Measurements from ENCODE around the gene C16orf95.
"Not testable (repeated sequence)": the region's sequence is repeated elsewhere in the genome, so short reads cannot be mapped to it uniquely, and the experiment has no call there.

The C16orf95 gene

GRCh38 chr16:87286839-87287626 lies 30.2 kb downstream of the C16orf95 start:
- no peak for DNase-seq (ENCODE audit: low read depth)

DNA sequence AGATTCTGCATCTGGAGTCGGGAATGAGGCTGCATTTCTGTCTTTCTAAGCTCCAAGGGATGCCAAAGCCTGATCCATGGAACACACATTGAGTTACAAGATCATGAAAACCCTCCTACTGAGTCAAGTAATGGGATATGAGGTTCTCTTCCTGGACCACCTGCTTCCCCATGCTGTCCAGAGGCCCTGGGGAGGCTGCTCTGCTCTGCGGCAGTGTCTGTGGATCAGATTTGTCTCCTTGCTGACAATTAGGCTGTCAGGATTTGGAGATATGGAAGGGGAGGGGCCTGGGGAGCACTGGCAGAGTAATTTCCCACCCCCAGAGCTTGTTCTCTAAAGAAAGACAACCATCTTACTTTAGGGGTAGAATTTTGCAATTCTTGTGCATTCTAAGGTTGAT lies 33.0 kb downstream of the C16orf95 start:
- no peak for DNase-seq (ENCODE audit: low read depth)

DNA sequence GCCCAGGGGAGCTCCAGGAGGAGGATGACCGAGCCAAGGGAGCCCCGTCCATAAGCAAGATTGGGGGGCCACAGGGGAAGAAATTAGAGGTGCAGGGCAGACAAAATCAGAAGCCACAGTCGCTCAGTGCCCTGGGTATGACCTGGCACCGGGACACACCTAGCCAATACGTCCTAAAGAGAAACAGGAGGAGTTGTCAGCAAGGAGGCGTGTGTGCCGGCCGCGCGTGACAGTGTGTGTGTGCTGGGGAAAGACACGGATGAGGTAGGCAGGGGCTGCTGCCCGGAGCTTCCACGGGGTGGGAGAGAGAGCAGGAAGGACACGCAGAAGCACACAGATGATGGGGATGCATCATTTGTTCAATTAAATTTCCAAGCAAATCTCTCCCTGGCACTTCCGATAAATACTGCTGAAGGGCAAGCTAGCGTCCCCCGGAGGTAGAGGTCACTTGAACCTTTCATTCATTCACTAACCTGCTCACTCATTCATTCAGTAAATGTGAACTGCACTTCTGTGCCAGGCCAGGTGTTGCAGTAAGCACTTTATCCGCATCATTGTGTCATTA lies 38.0 kb downstream of the C16orf95 start:
- no peak for DNase-seq (ENCODE audit: low read depth)

DNA sequence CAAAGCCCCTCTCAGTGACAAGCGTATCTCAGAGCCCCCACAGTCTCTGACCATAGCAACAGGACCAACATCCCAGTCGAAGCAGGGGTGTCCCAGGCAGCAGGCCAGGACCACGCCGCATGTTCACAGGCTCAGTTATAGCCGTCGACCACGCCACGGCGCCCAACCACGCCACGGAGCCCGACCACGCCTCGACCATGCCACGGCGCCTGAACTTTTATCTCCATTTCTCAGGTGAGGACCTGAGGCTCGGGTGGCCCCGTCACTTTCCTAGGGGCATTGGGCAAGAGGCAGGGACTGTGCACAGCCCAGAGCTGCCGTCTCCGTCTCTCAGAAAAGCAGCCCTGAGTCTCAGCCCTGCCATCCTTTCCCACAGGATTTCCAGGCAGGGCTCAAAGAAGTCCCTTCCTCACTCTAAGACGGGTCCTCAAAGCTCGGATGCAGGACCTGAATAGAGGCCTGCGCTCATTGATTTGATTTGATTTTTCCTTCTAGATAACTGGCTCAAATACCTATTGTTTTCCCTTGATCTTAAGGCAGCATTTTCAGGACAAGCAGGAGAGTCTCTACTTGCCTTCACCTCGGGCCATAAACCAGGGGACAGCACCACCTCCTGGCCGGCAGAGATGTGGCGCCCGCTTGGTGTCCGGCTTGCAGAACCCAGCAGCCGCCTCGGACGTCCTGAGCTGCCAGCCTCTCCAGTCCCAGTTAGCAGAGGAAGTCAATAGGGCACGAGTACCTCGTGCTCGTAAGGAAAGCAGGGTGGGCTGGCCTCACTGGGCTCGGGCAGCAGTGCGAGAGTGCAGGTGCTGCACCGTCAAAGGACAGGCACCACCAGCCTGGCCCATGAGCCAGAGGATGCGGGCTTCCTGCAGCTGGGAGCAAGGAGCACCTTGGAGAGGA lies 38.8 kb downstream of the C16orf95 start:
- peak; percentile 45 for DNase-seq (ENCODE audit: low read depth)

- no peak for DNase-seq (ENCODE audit: low read depth)
Measured at GRCh38 chr16:87276924-87277323, 40.3 kb downstream of the C16orf95 start.

GRCh38 chr16:87276091-87276701 lies 41.0 kb downstream of the C16orf95 start:
- DNase-seq (ENCODE audit: low read depth), result no peak

GRCh38 chr16:87274794-87275193 lies 42.4 kb downstream of the C16orf95 start:
- no peak for DNase-seq (ENCODE audit: low read depth)

DNA sequence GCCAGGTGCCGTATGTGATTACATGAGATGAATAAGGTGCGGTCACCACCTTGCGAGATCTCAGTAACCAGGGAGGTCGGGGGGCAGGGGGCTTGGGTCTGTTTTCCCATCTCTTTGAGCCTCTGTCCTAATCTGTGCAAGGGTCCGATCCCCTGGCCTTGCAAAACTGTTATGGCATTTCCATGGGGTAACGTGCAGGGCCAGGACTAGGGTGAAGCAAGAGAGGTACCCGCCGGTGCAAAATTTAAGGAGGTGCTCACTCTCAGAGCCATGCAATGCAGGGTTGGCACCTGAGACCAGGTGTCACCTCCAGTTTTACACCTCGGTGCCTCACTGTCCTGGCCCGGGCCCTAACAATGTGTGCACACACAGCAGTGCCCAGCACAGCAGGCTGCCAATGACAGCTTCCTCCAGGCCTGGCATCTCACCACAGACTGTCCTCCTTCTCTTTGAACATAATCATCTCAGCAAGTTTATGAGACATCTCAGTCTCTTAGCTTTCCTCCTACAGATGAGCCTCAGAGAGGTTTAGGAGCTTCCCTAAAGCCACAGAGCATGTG lies 43.6 kb downstream of the C16orf95 start:
- no peak for DNase-seq (ENCODE audit: low read depth)

- no peak for DNase-seq (ENCODE audit: low read depth)
Measured at GRCh38 chr16:87271256-87271655, 45.9 kb downstream of the C16orf95 start.

DNA sequence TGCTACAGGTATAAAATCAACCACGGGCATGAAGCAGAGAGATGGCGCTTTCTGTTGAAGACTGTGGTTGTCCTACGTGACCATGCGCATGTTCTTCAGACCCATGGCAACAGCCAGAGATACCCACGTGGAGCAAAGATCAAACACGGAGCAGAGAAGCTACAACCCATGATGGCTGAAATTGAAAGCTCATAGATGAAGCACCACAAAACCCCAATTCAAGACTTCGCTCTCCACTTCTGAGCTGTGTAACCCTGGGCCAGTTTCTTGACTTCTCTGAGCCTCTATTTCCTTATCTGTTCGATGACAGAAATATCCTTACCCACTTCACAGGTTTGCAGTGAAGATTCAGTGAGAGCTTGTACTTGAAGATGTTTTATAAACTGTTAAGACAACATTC lies 49.6 kb downstream of the C16orf95 start:
- DNase-seq (ENCODE audit: low read depth), result no peak

- DNase-seq (ENCODE audit: low read depth), result no peak
Measured at GRCh38 chr16:87266846-87267245, 50.3 kb downstream of the C16orf95 start.

DNA sequence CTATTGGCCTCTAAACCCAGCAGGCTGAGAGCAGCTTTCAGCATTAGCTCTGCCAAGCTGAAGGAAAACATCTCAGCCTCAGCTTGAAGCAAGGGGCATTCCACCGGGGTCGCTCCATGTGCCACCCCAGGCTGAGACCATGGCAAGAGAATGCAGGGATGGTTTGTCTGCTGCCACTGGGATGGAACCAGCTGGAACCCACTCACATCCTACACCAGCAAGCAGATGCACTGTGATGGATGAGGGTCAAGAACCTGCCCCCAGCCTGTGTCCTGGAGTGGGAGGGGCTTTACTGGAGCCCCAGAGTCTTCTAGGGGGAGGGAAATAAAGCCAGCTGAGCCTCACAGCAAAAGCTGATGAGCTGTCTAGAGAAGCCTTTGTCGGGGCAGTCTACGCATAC lies 51.9 kb downstream of the C16orf95 start:
- DNase-seq (ENCODE audit: low read depth), result no peak

- no peak for DNase-seq (ENCODE audit: low read depth)
Measured at GRCh38 chr16:87264634-87265033, 52.6 kb downstream of the C16orf95 start.

- DNase-seq (ENCODE audit: low read depth), result no peak
Measured at GRCh38 chr16:87263418-87264052, 53.7 kb downstream of the C16orf95 start.

- DNase-seq (ENCODE audit: low read depth), result no peak
Measured at GRCh38 chr16:87259431-87259830, 57.8 kb downstream of the C16orf95 start.

- DNase-seq (ENCODE audit: low read depth), result not testable (repeated sequence)
Measured at GRCh38 chr16:87258653-87259052, 58.5 kb downstream of the C16orf95 start.

- no peak for DNase-seq (ENCODE audit: low read depth)
Measured at GRCh38 chr16:87255866-87256265, 61.3 kb downstream of the C16orf95 start.

DNA sequence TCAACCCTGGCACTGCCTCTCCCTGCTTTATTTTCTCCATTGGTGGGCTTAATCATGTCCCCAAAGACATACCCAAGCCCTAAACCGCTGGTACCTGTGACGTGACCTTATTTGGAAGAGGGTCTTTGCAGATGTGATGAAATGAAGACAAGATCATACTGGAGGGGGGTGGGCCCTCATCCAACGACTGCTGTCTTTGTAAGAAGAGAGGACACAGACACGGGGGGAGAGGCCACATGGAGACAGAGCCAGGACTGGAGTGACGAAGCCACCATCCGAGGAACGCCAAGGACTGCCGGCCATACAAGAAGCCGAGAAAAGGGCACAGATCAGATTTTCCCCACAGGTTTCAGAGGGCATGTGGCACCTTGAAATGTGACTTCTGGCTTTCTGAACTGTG lies 62.5 kb downstream of the C16orf95 start:
- no peak for DNase-seq (ENCODE audit: low read depth)

DNA sequence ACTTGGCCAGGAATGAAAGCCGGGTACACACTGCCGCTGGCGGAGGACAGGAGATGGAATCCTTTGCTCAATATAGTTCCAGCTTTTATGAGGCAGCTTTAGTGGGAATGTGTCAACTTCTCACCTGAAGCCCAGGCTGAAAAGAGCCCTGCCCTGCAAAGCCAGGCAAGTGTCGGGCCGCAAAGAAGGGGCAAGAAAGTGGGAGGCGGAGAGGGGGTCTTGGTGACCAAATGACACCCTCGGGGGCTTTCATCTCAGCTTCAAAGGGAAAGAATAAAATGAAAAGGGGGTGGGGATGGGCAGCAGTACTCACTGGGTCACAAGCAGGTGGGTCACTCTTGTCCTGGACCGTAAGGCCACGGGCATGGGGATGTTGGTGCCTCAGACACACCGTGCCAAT lies 62.9 kb downstream of the C16orf95 start:
- DNase-seq (ENCODE audit: low read depth), result no peak

DNA sequence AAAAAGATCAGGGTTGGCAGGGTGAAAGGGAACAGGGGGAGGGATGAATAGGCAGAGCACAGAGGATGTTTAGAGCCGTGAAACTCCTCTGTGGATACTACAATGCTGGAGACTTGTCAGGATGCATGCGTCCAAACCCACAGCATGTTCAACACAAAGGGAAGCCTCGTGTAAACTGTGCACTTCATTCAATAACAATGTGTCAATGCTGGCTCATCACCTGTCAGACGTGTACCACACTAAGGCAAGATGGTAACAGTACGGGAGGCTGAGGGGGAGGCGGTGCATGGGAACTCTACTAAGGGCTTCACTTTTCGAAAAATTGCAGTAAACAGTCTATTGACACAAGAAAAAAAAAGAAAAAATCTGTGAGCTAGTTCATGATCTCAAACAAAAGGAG lies 63.7 kb downstream of the C16orf95 start:
- no peak for DNase-seq (ENCODE audit: low read depth)
